DOHH2 (cell line): ENCODE results near the gene NUP98.

Source experiments
- H3F3A ChIP-seq: fragments of 200-600 bp; sonication (generic), shearing (Covaris generic); 2 replicates; pipeline ENCODE4 v1.6.0; 2016; ENCODE audit warnings: antibody characterized with exemption, mild to moderate bottlenecking; ENCODE audit not compliant: control insufficient read depth, insufficient read depth
- H3K27ac ChIP-seq: fragments of 200-600 bp; sonication (generic); 2 replicates; pipeline ENCODE4 v1.5.1; 2014; ENCODE audit warnings: low read depth, mild to moderate bottlenecking, low read length, moderate library complexity
- H3K27me3 ChIP-seq: fragments of 200-600 bp; sonication (generic); 2 replicates; pipeline ENCODE4 v1.6.1; 2014; ENCODE audit warnings: mild to moderate bottlenecking, low read length, mixed read lengths; ENCODE audit not compliant: control insufficient read depth
- H3K36me3 ChIP-seq: fragments of 200-600 bp; sonication (generic); 2 replicates; pipeline ENCODE4 v1.6.1; 2014; ENCODE audit warnings: mild to moderate bottlenecking, low read length, moderate library complexity, mixed read lengths; ENCODE audit not compliant: control insufficient read depth
- H3K4me1 ChIP-seq: fragments of 200-600 bp; sonication (generic); 2 replicates; pipeline ENCODE4 v1.6.1; 2014; ENCODE audit warnings: mild to moderate bottlenecking, low read length, mixed read lengths; ENCODE audit not compliant: control insufficient read depth
- H3K4me2 ChIP-seq: fragments of 200-600 bp; sonication (generic); 2 replicates; pipeline ENCODE4 v1.6.0; 2014; ENCODE audit warnings: mild to moderate bottlenecking, low read length, moderate library complexity
- H3K4me3 ChIP-seq: fragments of 200-600 bp; sonication (generic); 2 replicates; pipeline ENCODE4 v1.5.1; 2014; ENCODE audit warnings: mild to moderate bottlenecking, low read length, mixed read lengths
- H3K79me2 ChIP-seq: fragments of 200-600 bp; sonication (generic); 2 replicates; pipeline ENCODE4 v1.6.1; 2014; ENCODE audit warnings: mild to moderate bottlenecking, low read length, mixed read lengths; ENCODE audit not compliant: control insufficient read depth
- H3K9me2 ChIP-seq: fragments of 200-600 bp; sonication (generic); replicated peaks from 2 replicates; pipeline ENCODE4 v1.6.1; 2014; ENCODE audit warnings: mild to moderate bottlenecking, low read length, mixed read lengths; ENCODE audit not compliant: control insufficient read depth
- H3K9me3 ChIP-seq: fragments of 200-600 bp; sonication (generic); 2 replicates; pipeline ENCODE4 v1.6.1; 2014; ENCODE audit warnings: antibody characterized with exemption, low read length, mixed read lengths; ENCODE audit not compliant: control insufficient read depth, insufficient read depth
- H4K20me1 ChIP-seq: fragments of 200-600 bp; sonication (generic); 2 replicates; pipeline ENCODE4 v1.6.0; 2014; ENCODE audit warnings: low read depth, mild to moderate bottlenecking, antibody characterized with exemption, low read length, moderate library complexity; ENCODE audit not compliant: control insufficient read depth, insufficient read depth
- CTCF ChIP-seq: fragments of 200-600 bp; sonication (generic); IDR thresholded peaks from one replicate; pipeline ENCODE4 v1.5.1; 2014; ENCODE audit warnings: antibody characterized with exemption, mild to moderate bottlenecking, low read depth, low read length; ENCODE audit not compliant: poor library complexity, severe bottlenecking
- EZH2phosphoT487 ChIP-seq: fragments of 200-600 bp; sonication (generic); IDR thresholded peaks from 2 replicates; pipeline ENCODE4 v1.6.1; 2017; ENCODE audit warnings: borderline replicate concordance, mild to moderate bottlenecking, antibody characterized with exemption, low read length, moderate library complexity, mixed read lengths

Gene NUP98

GRCh38 chr11:3737386-3737933 lies 59.9 kb downstream of the NUP98 start:
- Histone ChIP-seq H3F3A (no peaks in the 10 kb centered on the region; the same call in 1 of the 2 replicates), H4K20me1 (no peaks in the 10 kb centered on the region), H3K4me1 (no peaks in the 10 kb centered on the region), H3K9me3 (no peaks in the 10 kb centered on the region), H3K9me2 (no peaks in the 10 kb centered on the region), H3K27me3 (no peaks in the 10 kb centered on the region), H3K36me3 (peaks cover 84% of the 10 kb centered on the region), H3K4me3 (no peak overlapping the region), H3K27ac (no peak overlapping the region), H3K79me2 (no peaks in the 10 kb centered on the region), H3K4me2 (no peak overlapping the region)
- TF ChIP-seq CTCF (no peak), EZH2phosphoT487 (no peak)

- no peaks in the 10 kb centered on the region for H3K4me1 ChIP-seq
- H3F3A ChIP-seq, result no peaks in the 10 kb centered on the region; the same call in 1 of the 2 replicates
- H3K79me2 ChIP-seq, result no peaks in the 10 kb centered on the region
- TF ChIP-seq CTCF, result no peak
- no peak for TF ChIP-seq EZH2phosphoT487
- H3K9me2 ChIP-seq, result no peaks in the 10 kb centered on the region
- H3K4me2 ChIP-seq, result no peak overlapping the region
- no peaks in the 10 kb centered on the region for H3K27me3 ChIP-seq
- H4K20me1 ChIP-seq, result no peaks in the 10 kb centered on the region
- peaks cover 87% of the 10 kb centered on the region for H3K36me3 ChIP-seq
- no peak overlapping the region for H3K27ac ChIP-seq
- no peak overlapping the region for H3K4me3 ChIP-seq
- no peaks in the 10 kb centered on the region for H3K9me3 ChIP-seq
Measured at GRCh38 chr11:3736816-3737215, 60.5 kb downstream of the NUP98 start.

- no peaks in the 10 kb centered on the region for H3K27me3 ChIP-seq
- H3K4me2 ChIP-seq, result no peak overlapping the region
Measured at GRCh38 chr11:3735827-3736226, 61.5 kb downstream of the NUP98 start.

More at GRCh38 chr11:3735827-3736226, 61.5 kb downstream of the NUP98 start:
- H3K9me2 ChIP-seq, result no peaks in the 10 kb centered on the region
- no peaks in the 10 kb centered on the region for H3K4me1 ChIP-seq
- no peak overlapping the region for H3K4me3 ChIP-seq
- no peaks in the 10 kb centered on the region for H3K79me2 ChIP-seq
- no peak overlapping the region for H3K27ac ChIP-seq
- H3F3A ChIP-seq, result no peaks in the 10 kb centered on the region; the same call in 1 of the 2 replicates
- TF ChIP-seq EZH2phosphoT487, result no peak
- TF ChIP-seq CTCF, result no peak
- H3K9me3 ChIP-seq, result no peaks in the 10 kb centered on the region
- no peaks in the 10 kb centered on the region for H4K20me1 ChIP-seq
- peaks cover 86% of the 10 kb centered on the region for H3K36me3 ChIP-seq
